ENCODE data around the gene PLCL1.

PLCL1 gene

GRCh38 chr2:198036029-198036879, 231.9 kb downstream of the PLCL1 start:
- no peak overlapping the region for H3K4me3 ChIP-seq (ENCODE audit: low read depth, low read length)
- TF ChIP-seq CTCF (IDR thresholded peaks at IDR 0.05; ENCODE audit: control insufficient read depth, extremely low read depth, insufficient read depth) = no peak
- no peak for DNase-seq (ENCODE audit: low read depth)

- no peak overlapping the region for H3K4me3 ChIP-seq (ENCODE audit: low read depth, low read length)
- TF ChIP-seq CTCF (IDR thresholded peaks at IDR 0.05; ENCODE audit: control insufficient read depth, extremely low read depth, insufficient read depth) = no peak
- DNase-seq (ENCODE audit: low read depth) = no peak
Measured at GRCh38 chr2:198040835-198041234, 236.4 kb downstream of the PLCL1 start.

GRCh38 chr2:198042189-198042588, 237.8 kb downstream of the PLCL1 start:
- DNase-seq (ENCODE audit: low read depth) = no peak
- TF ChIP-seq CTCF (IDR thresholded peaks at IDR 0.05; ENCODE audit: control insufficient read depth, extremely low read depth, insufficient read depth) = no peak
- H3K4me3 ChIP-seq (ENCODE audit: low read depth, low read length) = no peak overlapping the region

- DNase-seq (ENCODE audit: low read depth) = no peak
- no peak for TF ChIP-seq CTCF (IDR thresholded peaks at IDR 0.05; ENCODE audit: control insufficient read depth, extremely low read depth, insufficient read depth)
- H3K4me3 ChIP-seq (ENCODE audit: low read depth, low read length) = no peak overlapping the region
Measured at GRCh38 chr2:198044777-198045176, 240.4 kb downstream of the PLCL1 start.

DNA sequence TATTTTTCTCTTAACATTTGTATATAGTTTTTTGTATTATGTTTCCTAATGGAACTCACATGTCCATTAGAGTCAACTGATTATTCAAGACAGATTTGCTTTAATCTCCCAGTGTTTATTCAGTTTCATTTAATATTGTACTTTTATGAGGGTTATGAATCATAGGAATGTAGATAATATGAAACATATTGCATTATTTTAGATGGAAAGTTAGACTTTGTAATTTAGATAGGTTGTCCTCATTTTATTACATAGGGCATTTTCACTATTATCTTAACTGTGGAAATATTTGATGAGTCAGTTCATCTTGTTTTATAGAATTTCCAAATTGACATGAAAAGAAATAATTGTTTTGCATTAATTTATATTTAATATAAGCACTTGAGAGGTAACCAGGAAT, 240.8 kb downstream of the PLCL1 start:
- no peak for DNase-seq (ENCODE audit: low read depth)
- TF ChIP-seq CTCF (IDR thresholded peaks at IDR 0.05; ENCODE audit: control insufficient read depth, extremely low read depth, insufficient read depth) = no peak
- H3K4me3 ChIP-seq (ENCODE audit: low read depth, low read length) = no peak overlapping the region

- no peak overlapping the region for H3K4me3 ChIP-seq (ENCODE audit: low read depth, low read length)
- DNase-seq (ENCODE audit: low read depth) = no peak
- TF ChIP-seq CTCF (IDR thresholded peaks at IDR 0.05; ENCODE audit: control insufficient read depth, extremely low read depth, insufficient read depth) = no peak
Measured at GRCh38 chr2:198052741-198053140, 248.3 kb downstream of the PLCL1 start.

DNA sequence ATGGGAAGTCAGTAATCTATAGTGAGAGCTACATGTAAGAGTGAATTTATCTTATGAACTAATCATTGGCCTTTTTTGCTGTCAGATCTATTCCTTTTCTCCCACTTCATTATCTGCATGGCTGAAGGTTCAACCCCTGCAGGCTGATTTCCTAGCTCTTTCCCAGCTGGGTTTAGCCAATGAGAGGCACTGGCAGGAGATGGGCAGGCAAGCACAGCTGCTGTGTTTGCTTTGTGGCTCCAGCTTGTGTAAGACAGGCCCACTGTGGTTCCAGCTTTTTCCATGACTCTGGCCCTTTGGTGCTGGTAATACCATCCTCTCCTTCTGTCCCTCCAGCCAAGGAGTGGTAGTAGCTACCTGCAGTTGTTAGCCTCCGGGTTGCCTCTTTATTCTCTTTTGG, 248.8 kb downstream of the PLCL1 start:
- TF ChIP-seq CTCF (IDR thresholded peaks at IDR 0.05; ENCODE audit: control insufficient read depth, extremely low read depth, insufficient read depth) = no peak
- no peak for DNase-seq (ENCODE audit: low read depth)

More for the DNA sequence above, 248.8 kb downstream of the PLCL1 start:
- no peak overlapping the region for H3K4me3 ChIP-seq (ENCODE audit: low read depth, low read length)
